AG08396 (cell line): ENCODE data around the gene XPC.

Experiments
- DNase-seq: peaks from one replicate; pipeline ENCODE4 v3.0.0; 2012; ENCODE audit warnings: low spot score, mixed read lengths

Gene XPC

GRCh38 chr3:14170531-14171159 lies 7.8 kb downstream of the XPC start:
- peak; percentile 20 for DNase-seq

GRCh38 chr3:14169871-14170270 lies 8.5 kb downstream of the XPC start:
- no peak for DNase-seq

- DNase-seq: no peak
Observed at GRCh38 chr3:14169435-14169834, 9.0 kb downstream of the XPC start.

GRCh38 chr3:14166877-14167603 lies 11.4 kb downstream of the XPC start:
- no peak for DNase-seq

GRCh38 chr3:14162178-14162577 lies 16.2 kb downstream of the XPC start:
- no peak for DNase-seq

- no peak for DNase-seq
Observed at GRCh38 chr3:14161282-14161681, 17.1 kb downstream of the XPC start.

GRCh38 chr3:14159426-14159825 lies 19.0 kb downstream of the XPC start:
- no peak for DNase-seq

- DNase-seq: no peak
Observed at GRCh38 chr3:14158370-14158769, 20.0 kb downstream of the XPC start.

GRCh38 chr3:14157951-14158350 lies 20.4 kb downstream of the XPC start:
- DNase-seq: no peak

- no peak for DNase-seq
Observed at GRCh38 chr3:14156843-14157561, 21.4 kb downstream of the XPC start.

- DNase-seq: no peak
Observed at GRCh38 chr3:14156201-14156600, 22.2 kb downstream of the XPC start.

GRCh38 chr3:14154895-14155440 lies 23.4 kb downstream of the XPC start:
- DNase-seq: no peak

- no peak for DNase-seq
Observed at GRCh38 chr3:14154276-14154675, 24.1 kb downstream of the XPC start.

GRCh38 chr3:14153663-14154062 lies 24.7 kb downstream of the XPC start:
- DNase-seq: no peak

GRCh38 chr3:14152963-14153355 lies 25.4 kb downstream of the XPC start:
- no peak for DNase-seq

GRCh38 chr3:14152233-14152962 lies 26.0 kb downstream of the XPC start:
- no peak for DNase-seq

- no peak for DNase-seq
Observed at GRCh38 chr3:14151471-14152083, 26.8 kb downstream of the XPC start.

GRCh38 chr3:14150491-14151230 lies 27.7 kb downstream of the XPC start:
- no peak for DNase-seq

- DNase-seq: no peak
Observed at GRCh38 chr3:14150078-14150477, 28.3 kb downstream of the XPC start.

GRCh38 chr3:14148041-14148985 lies 30.1 kb downstream of the XPC start:
- DNase-seq: no peak
